Measurements from ENCODE around the gene PEMT.

DNA sequence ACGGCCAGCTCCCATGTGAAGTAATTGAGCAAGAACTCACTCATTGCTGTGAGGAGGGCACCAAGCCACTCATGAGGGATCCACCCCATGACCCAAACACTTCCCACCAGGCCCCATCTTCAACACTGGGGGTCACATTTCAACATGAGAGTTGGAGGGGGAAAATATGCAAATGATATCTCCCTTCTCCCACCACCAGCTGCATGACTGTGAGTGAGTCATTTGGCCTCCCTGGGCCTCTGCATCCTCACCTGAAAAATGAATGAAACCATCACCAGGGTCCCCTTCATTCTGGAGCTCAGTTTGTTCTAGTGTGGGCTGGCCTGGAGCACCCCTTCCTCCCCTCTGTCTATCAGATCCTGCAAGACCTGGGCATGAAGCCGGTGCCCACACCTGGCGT lies 121.5 kb downstream of the PEMT start:
- TF ChIP-seq, protein P1, sequence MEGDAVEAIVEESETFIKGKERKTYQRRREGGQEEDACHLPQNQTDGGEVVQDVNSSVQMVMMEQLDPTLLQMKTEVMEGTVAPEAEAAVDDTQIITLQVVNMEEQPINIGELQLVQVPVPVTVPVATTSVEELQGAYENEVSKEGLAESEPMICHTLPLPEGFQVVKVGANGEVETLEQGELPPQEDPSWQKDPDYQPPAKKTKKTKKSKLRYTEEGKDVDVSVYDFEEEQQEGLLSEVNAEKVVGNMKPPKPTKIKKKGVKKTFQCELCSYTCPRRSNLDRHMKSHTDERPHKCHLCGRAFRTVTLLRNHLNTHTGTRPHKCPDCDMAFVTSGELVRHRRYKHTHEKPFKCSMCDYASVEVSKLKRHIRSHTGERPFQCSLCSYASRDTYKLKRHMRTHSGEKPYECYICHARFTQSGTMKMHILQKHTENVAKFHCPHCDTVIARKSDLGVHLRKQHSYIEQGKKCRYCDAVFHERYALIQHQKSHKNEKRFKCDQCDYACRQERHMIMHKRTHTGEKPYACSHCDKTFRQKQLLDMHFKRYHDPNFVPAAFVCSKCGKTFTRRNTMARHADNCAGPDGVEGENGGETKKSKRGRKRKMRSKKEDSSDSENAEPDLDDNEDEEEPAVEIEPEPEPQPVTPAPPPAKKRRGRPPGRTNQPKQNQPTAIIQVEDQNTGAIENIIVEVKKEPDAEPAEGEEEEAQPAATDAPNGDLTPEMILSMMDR (conservative IDR thresholded peaks at IDR 0.05; ENCODE audit: low read depth in 2 of 2): no peak
- TF ChIP-seq, protein P2, sequence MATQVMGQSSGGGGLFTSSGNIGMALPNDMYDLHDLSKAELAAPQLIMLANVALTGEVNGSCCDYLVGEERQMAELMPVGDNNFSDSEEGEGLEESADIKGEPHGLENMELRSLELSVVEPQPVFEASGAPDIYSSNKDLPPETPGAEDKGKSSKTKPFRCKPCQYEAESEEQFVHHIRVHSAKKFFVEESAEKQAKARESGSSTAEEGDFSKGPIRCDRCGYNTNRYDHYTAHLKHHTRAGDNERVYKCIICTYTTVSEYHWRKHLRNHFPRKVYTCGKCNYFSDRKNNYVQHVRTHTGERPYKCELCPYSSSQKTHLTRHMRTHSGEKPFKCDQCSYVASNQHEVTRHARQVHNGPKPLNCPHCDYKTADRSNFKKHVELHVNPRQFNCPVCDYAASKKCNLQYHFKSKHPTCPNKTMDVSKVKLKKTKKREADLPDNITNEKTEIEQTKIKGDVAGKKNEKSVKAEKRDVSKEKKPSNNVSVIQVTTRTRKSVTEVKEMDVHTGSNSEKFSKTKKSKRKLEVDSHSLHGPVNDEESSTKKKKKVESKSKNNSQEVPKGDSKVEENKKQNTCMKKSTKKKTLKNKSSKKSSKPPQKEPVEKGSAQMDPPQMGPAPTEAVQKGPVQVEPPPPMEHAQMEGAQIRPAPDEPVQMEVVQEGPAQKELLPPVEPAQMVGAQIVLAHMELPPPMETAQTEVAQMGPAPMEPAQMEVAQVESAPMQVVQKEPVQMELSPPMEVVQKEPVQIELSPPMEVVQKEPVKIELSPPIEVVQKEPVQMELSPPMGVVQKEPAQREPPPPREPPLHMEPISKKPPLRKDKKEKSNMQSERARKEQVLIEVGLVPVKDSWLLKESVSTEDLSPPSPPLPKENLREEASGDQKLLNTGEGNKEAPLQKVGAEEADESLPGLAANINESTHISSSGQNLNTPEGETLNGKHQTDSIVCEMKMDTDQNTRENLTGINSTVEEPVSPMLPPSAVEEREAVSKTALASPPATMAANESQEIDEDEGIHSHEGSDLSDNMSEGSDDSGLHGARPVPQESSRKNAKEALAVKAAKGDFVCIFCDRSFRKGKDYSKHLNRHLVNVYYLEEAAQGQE (IDR thresholded peaks at IDR 0.05; ENCODE audit: unreplicated experiment): no peak
- no peak for TF ChIP-seq ZNF114 (CRISPR knock-in tag; IDR thresholded peaks at IDR 0.05)
- no peak for TF ChIP-seq POLR2AphosphoS5 (IDR thresholded peaks at IDR 0.05; ENCODE audit: low read depth)
- no peak for TF ChIP-seq EZH2 (IDR thresholded peaks at IDR 0.05; ENCODE audit: low read depth, unreplicated experiment)
- TF ChIP-seq EZH2phosphoT487 (IDR thresholded peaks at IDR 0.05; ENCODE audit: unreplicated experiment): no peak
- TF ChIP-seq, protein P3, sequence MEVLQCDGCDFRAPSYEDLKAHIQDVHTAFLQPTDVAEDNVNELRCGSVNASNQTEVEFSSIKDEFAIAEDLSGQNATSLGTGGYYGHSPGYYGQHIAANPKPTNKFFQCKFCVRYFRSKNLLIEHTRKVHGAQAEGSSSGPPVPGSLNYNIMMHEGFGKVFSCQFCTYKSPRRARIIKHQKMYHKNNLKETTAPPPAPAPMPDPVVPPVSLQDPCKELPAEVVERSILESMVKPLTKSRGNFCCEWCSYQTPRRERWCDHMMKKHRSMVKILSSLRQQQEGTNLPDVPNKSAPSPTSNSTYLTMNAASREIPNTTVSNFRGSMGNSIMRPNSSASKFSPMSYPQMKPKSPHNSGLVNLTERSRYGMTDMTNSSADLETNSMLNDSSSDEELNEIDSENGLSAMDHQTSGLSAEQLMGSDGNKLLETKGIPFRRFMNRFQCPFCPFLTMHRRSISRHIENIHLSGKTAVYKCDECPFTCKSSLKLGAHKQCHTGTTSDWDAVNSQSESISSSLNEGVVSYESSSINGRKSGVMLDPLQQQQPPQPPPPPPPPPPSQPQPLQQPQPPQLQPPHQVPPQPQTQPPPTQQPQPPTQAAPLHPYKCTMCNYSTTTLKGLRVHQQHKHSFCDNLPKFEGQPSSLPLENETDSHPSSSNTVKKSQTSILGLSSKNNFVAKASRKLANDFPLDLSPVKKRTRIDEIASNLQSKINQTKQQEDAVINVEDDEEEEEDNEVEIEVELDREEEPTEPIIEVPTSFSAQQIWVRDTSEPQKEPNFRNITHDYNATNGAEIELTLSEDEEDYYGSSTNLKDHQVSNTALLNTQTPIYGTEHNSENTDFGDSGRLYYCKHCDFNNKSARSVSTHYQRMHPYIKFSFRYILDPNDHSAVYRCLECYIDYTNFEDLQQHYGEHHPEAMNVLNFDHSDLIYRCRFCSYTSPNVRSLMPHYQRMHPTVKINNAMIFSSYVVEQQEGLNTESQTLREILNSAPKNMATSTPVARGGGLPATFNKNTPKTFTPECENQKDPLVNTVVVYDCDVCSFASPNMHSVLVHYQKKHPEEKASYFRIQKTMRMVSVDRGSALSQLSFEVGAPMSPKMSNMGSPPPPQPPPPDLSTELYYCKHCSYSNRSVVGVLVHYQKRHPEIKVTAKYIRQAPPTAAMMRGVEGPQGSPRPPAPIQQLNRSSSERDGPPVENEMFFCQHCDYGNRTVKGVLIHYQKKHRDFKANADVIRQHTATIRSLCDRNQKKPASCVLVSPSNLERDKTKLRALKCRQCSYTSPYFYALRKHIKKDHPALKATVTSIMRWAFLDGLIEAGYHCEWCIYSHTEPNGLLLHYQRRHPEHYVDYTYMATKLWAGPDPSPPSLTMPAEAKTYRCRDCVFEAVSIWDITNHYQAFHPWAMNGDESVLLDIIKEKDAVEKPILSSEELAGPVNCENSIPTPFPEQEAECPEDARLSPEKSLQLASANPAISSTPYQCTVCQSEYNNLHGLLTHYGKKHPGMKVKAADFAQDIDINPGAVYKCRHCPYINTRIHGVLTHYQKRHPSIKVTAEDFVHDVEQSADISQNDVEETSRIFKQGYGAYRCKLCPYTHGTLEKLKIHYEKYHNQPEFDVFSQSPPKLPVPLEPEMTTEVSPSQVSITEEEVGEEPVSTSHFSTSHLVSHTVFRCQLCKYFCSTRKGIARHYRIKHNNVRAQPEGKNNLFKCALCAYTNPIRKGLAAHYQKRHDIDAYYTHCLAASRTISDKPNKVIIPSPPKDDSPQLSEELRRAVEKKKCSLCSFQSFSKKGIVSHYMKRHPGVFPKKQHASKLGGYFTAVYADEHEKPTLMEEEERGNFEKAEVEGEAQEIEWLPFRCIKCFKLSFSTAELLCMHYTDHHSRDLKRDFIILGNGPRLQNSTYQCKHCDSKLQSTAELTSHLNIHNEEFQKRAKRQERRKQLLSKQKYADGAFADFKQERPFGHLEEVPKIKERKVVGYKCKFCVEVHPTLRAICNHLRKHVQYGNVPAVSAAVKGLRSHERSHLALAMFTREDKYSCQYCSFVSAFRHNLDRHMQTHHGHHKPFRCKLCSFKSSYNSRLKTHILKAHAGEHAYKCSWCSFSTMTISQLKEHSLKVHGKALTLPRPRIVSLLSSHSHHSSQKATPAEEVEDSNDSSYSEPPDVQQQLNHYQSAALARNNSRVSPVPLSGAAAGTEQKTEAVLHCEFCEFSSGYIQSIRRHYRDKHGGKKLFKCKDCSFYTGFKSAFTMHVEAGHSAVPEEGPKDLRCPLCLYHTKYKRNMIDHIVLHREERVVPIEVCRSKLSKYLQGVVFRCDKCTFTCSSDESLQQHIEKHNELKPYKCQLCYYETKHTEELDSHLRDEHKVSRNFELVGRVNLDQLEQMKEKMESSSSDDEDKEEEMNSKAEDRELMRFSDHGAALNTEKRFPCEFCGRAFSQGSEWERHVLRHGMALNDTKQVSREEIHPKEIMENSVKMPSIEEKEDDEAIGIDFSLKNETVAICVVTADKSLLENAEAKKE (CRISPR knock-in tag; IDR thresholded peaks at IDR 0.05): no peak
- no peak for TF ChIP-seq ZNF331 (CRISPR knock-in tag; IDR thresholded peaks at IDR 0.05; ENCODE audit: low read depth)
- no peak for TF ChIP-seq CREB1 (CRISPR knock-in tag; IDR thresholded peaks at IDR 0.05; ENCODE audit: low read depth)
